ENCODE data around the gene VAMP8.
"Not testable (repeated sequence)": the region's sequence is repeated elsewhere in the genome, so short reads cannot be mapped to it uniquely, and the experiment has no call there.

VAMP8 gene

GRCh38 chr2:85615413-85615728 lies 38.0 kb downstream of the VAMP8 start:
- no peak for DNase-seq (ENCODE audit: low read depth in 1 of 2, low spot score in 1 of 2)

- not testable (repeated sequence) for DNase-seq (ENCODE audit: low read depth in 1 of 2, low spot score in 1 of 2)
Observed at GRCh38 chr2:85617723-85618122, 40.3 kb downstream of the VAMP8 start.

- DNase-seq (ENCODE audit: low read depth in 1 of 2, low spot score in 1 of 2): no peak
Observed at GRCh38 chr2:85619617-85620016, 42.2 kb downstream of the VAMP8 start.

GRCh38 chr2:85621338-85621737 lies 44.0 kb downstream of the VAMP8 start:
- DNase-seq (ENCODE audit: low read depth in 1 of 2, low spot score in 1 of 2): no peak

- no peak for DNase-seq (ENCODE audit: low read depth in 1 of 2, low spot score in 1 of 2)
Observed at GRCh38 chr2:85623991-85624390, 46.6 kb downstream of the VAMP8 start.

GRCh38 chr2:85628658-85629057 lies 51.3 kb downstream of the VAMP8 start:
- no peak for DNase-seq (ENCODE audit: low read depth in 1 of 2, low spot score in 1 of 2)

- no peak for DNase-seq (ENCODE audit: low read depth in 1 of 2, low spot score in 1 of 2)
Observed at GRCh38 chr2:85631316-85631715, 53.9 kb downstream of the VAMP8 start.
